Sigmoid colon (tissue), 7 donors: ENCODE data around the gene MECR. TPM values are rescaled to one million over a fixed set of nuclear protein-coding genes. Genes with fewer than 3 reads are reported as not detected.

Source experiments
- DNase-seq: peaks from one replicate; pipeline ENCODE4 v3.0.0-alpha.2; 2019
- H3K27ac ChIP-seq, 4 donors: fragments of 200-600 bp; sonication (generic); one replicate each; pipeline ENCODE4 v1.5.1; 2016 to 2019; ENCODE audit warnings: mild to moderate bottlenecking in 1 of 4
- H3K27me3 ChIP-seq, 3 donors: fragments of 200-600 bp; sonication (generic); one replicate each; pipeline ENCODE4 v1.5.1; 2019; ENCODE audit warnings: mild to moderate bottlenecking in 1 of 3
- H3K36me3 ChIP-seq, 4 donors: fragments of 200-600 bp; sonication (generic); one replicate each; pipeline ENCODE4 v1.5.1; 2016 to 2019
- H3K4me1 ChIP-seq, 4 donors: fragments of 200-600 bp; sonication (generic); one replicate each; pipeline ENCODE4 v1.5.1; 2017 to 2019
- H3K4me3 ChIP-seq, 4 donors: fragments of 200-600 bp; sonication (generic); one replicate each; pipeline ENCODE4 v1.5.1; 2017 to 2019; ENCODE audit warnings: mild to moderate bottlenecking in 2 of 4, moderate library complexity in 1 of 4
- H3K9me3 ChIP-seq, 4 donors: fragments of 200-600 bp in 3 of 4; sonication (generic) in 3 of 4; one replicate each; pipeline versions ENCODE4 v1.5.1 to v1.6.1; 2013 to 2019
- CTCF ChIP-seq, 4 experiments: fragments of 450-650 bp in 3 of 4; fragments of 200-600 bp in 1 of 4; IDR thresholded peaks; one replicate each; pipeline ENCODE4 v1.5.1; 2016 to 2019; ENCODE audit warnings: antibody characterized with exemption in 4 of 4, mild to moderate bottlenecking in 3 of 4, moderate library complexity in 2 of 4
- EP300 ChIP-seq, 4 donors: sonication (generic); formaldehyde crosslinking; IDR thresholded peaks; one replicate each; pipeline ENCODE4 v1.6.1; 2017; ENCODE audit warnings: antibody characterized with exemption in 4 of 4
- POLR2A ChIP-seq, 2 donors: fragments of 450-650 bp; IDR thresholded peaks; one replicate each; pipeline ENCODE4 v1.6.1; 2016; ENCODE audit warnings: antibody characterized with exemption in 2 of 2, mild to moderate bottlenecking in 2 of 2, moderate library complexity in 2 of 2
- POLR2AphosphoS5 ChIP-seq, 4 donors: sonication (generic); formaldehyde crosslinking; IDR thresholded peaks; one replicate each; pipeline ENCODE4 v1.6.1; 2017; ENCODE audit warnings: antibody characterized with exemption in 4 of 4
- WGBS, 2 donors: extraction: QIAGEN DNeasy Blood & Tissue Kit; methylation state at CpG; one replicate each; pipeline ENCODE4 v1.1.7; 2013; 5-methylcytosine and 5-hydroxymethylcytosine counted together
- intact Hi-C: fragments of 100-400 bp; cut with DNase I; formaldehyde crosslinking; loops from one replicate; pipeline ENCODE4 v1.15.1; 2023
- polyA plus RNA-seq, 3 donors: library from polyadenylated mRNA; stranded (reverse); fragments of 200-250 nt; gene quantifications; one replicate each; pipeline ENCODE4 v1.2.3, GENCODE V29; 2013
- total RNA-seq, 4 donors: library from RNA; depleted of rRNA; stranded (reverse); fragments of >200 nt; gene quantifications; one replicate each; pipeline ENCODE4 v1.1.0, GENCODE V29; 2016
- donor health status: healthy with polysubstance abuse.
- donor health status: Bipolar disorder and iron deficiency.
- donor health status: healthy.

MECR gene
- total and polyA plus RNA-seq, 7 donors: 9.2 to 26.6 (median 17.1) TPM

DNA sequence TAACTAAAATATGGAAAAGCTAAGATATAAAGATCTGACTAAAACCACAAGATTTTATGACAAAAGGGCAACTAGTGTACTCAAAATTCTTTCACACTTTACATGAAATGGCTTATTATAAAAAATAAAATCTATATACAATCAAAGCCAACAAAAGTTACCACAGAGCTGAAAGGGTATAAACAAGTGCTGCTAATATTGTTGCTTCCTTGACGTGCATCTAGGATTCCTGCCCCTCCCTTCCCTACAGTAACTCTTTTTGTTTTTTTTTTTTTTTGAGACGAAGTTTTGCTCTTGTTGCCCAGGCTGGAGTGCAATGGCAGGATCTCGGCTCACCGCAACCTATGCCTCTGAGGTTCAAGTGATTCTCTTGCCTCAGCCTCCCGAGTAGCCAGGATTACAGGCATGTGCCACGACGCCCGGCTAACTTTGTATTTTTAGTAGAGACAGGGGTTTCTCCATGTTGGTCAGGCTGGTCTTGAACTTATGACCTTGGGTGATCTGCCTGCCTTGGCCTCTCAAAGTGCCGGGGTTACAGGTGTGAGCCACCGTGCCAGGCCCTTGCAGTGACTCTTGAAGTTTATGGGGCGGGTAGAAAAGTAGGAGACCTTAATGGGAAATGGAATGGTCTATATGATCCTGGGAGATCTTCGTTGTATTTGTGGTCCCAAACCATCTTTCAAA, 53.6 kb downstream of the MECR start:
- WGBS, 2 donors: 74 to 81% methylated on average over 12 of the region's 12 CpGs
- no peak for DNase-seq
- Histone ChIP-seq H3K36me3 (peaks cover 0 to 7% (median 0%) of the 10 kb centered on the region in 4 donors), H3K4me1 (peaks cover 0 to 57% (median 49%) of the 10 kb centered on the region in 4 donors), H3K27ac (peak overlapping the region; percentile 38 to 100 (median 81)), H3K4me3 (no peak overlapping the region), H3K27me3 (no peaks in the 10 kb centered on the region), H3K9me3 (no peaks in the 10 kb centered on the region)
- intact Hi-C loops: loop anchor here (10.0 kb wide), 1 partner anchor 122 kb away; no protein-coding TSS in a partner anchor
- TF ChIP-seq POLR2A (IDR thresholded peaks at IDR 0.05) (no peak), EP300 (IDR thresholded peaks at IDR 0.05) (no peak), POLR2AphosphoS5 (IDR thresholded peaks at IDR 0.05) (no peak), CTCF (IDR thresholded peaks at IDR 0.05) (no peak)

GRCh38 chr1:29176576-29176975, 54.2 kb downstream of the MECR start:
- WGBS, 2 donors: 47 to 66% methylated on average over 4 of the region's 4 CpGs
- Histone ChIP-seq H3K4me1 (peaks cover 0 to 57% (median 51%) of the 10 kb centered on the region in 4 donors), H3K36me3 (peaks cover 0 to 7% (median 0%) of the 10 kb centered on the region in 4 donors), H3K9me3 (no peaks in the 10 kb centered on the region), H3K27ac (peak overlapping the region; percentile 50 to 100 (median 81)), H3K4me3 (no peak overlapping the region), H3K27me3 (no peaks in the 10 kb centered on the region)
- no peak for DNase-seq
- no peak for TF ChIP-seq POLR2AphosphoS5 (IDR thresholded peaks at IDR 0.05)
- no peak for TF ChIP-seq POLR2A (IDR thresholded peaks at IDR 0.05)
- no peak for TF ChIP-seq CTCF (IDR thresholded peaks at IDR 0.05)
- no peak for TF ChIP-seq EP300 (IDR thresholded peaks at IDR 0.05)
- intact Hi-C loops: loop anchor here (10.0 kb wide), 1 partner anchor 122 kb away; no protein-coding TSS in a partner anchor

GRCh38 chr1:29172415-29172939, 58.3 kb downstream of the MECR start:
- intact Hi-C loops: loop anchor here (10.0 kb wide), 1 partner anchor 118 kb away; no protein-coding TSS in a partner anchor
- no peak for DNase-seq
- H3K4me3 ChIP-seq: no peak overlapping the region
- no peak for TF ChIP-seq POLR2A (IDR thresholded peaks at IDR 0.05)
- no peak for TF ChIP-seq CTCF (IDR thresholded peaks at IDR 0.05)
- H3K27me3 ChIP-seq: no peaks in the 10 kb centered on the region
- no peaks in the 10 kb centered on the region for H3K9me3 ChIP-seq
- no peak overlapping the region for H3K27ac ChIP-seq
- 86 to 93% methylated on average over 8 of the region's 8 CpGs for WGBS, 2 donors
- H3K36me3 ChIP-seq: peaks cover 0 to 9% (median 0%) of the 10 kb centered on the region in 4 donors
- H3K4me1 ChIP-seq: peaks cover 0 to 55% (median 48%) of the 10 kb centered on the region in 4 donors

DNA sequence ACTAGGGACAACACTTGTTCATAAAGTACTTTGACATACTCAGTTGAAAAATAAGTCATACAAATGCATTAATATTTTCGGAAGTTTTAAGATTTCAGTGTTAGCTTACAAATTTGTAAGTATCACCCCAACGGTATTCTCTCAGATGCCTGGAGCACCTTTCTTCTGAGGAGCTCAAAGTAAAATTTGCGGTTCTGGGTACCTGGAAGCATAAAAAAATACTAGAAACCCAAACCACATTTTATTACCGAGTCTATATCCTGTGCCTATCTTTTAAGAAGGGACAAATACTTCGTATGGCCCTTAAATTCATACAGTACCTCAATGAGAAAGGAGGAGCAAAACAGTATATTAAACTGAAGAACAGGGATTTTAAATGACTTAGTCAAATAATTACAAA, 59.2 kb downstream of the MECR start:
- H3K27me3 ChIP-seq: no peaks in the 10 kb centered on the region
- no peaks in the 10 kb centered on the region for H3K9me3 ChIP-seq
- H3K36me3 ChIP-seq: peaks cover 0 to 18% (median 3%) of the 10 kb centered on the region in 4 donors
- H3K4me1 ChIP-seq: peaks cover 0 to 49% (median 44%) of the 10 kb centered on the region in 4 donors
- DNase-seq: no peak
- no peak overlapping the region for H3K4me3 ChIP-seq
- H3K27ac ChIP-seq: no peak overlapping the region
- no peak for TF ChIP-seq POLR2A (IDR thresholded peaks at IDR 0.05)
- no peak for TF ChIP-seq POLR2AphosphoS5 (IDR thresholded peaks at IDR 0.05)
- TF ChIP-seq CTCF (IDR thresholded peaks at IDR 0.05): no peak
- no peak for TF ChIP-seq EP300 (IDR thresholded peaks at IDR 0.05)
- intact Hi-C loops: loop anchor here (10.0 kb wide), 1 partner anchor 117 kb away; no protein-coding TSS in a partner anchor
- WGBS, 2 donors: 78 to 86% methylated on average over 5 of the region's 5 CpGs
